Renal cortical epithelial cell (primary cell): Measurements from ENCODE around the gene ADCK2. TPM values are rescaled to one million over a fixed set of nuclear protein-coding genes. Genes with fewer than 3 reads are reported as not detected.
"Not testable (repeated sequence)": the region's sequence is repeated elsewhere in the genome, so short reads cannot be mapped to it uniquely, and the experiment has no call there.

Experiments used
- DNase-seq: peaks from one replicate; pipeline ENCODE4 v3.0.0-alpha.2; 2011; ENCODE audit warnings: low read depth
- total RNA-seq: library from RNA; depleted of rRNA; stranded (reverse); fragments of >200 nt; gene quantifications from 2 replicates; pipeline ENCODE4 v1.2.3, GENCODE V29; 2014

Gene ADCK2
- total RNA-seq, 1 donor from 2014 or later = 19.4 TPM

DNA sequence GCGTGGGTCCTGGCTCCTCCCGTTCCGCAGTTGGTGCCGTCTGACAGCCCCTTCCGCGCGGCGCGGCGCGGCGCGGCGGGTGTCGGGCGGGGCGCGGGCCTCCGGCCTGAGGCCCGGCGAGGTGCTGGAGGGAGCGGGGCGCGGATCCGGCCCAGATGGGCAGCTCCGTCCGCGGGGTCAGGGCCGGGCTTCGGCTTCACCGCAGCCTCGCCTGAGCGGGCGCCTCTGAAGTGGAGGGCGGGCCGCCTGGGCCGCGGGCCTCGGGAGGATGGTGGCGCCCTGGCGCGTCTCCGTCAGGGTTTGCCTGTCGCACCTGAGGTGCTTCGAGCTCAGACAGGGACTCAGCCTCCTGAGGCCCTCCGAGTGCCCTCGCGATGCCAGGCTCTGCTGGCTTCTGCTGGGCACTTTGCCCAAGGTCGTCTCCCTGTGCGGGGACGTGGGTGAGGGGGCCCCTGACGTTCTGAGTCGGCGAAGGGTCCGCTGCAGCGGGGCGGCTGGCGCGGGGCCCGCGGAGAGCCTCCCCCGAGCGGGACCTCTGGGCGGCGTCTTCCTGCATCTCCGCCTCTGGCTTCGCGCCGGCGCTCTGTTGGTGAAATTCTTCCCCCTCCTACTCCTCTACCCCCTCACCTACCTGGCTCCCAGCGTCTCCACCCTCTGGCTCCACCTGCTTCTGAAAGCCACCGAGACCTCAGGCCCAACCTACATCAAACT, 473 bp downstream of the ADCK2 start:
- no peak for DNase-seq

DNA sequence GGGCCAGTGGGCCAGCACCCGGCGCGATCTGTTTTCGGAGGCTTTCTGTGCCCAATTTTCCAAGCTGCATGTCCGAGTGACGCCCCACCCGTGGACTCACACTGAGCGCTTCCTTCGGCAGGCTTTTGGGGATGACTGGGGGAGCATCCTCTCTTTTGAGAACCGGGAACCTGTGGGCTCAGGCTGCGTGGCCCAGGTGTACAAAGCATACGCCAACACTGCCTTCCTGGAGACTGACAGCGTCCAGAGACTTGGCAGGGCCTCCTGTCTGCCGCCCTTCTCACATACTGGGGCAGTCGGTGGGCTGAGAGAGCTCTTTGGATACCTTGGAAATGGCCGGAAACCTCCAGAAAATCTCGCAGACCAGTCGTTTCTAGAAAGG, 1.0 kb downstream of the ADCK2 start:
- no peak for DNase-seq

DNA sequence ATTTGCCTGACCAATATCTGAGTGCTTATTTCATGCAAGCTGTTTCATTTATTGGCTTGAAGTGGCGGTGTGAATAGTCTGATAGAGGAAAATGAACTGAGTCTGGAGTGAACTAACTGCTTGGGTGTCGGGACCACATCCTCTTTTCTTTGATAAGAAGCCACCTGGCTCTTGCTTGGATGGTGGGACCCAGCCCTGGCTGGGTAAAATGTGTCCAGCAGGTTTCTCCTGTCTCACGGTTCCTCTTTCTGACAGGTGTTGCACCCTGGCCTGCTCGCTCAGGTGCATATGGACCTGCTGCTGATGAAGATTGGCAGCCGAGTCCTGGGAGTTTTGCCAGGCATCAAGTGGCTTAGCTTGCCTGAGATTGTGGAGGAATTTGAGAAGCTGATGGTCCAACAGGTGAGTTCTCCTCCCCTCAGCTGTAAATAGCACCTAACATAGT, 1.6 kb downstream of the ADCK2 start:
- no peak for DNase-seq

GRCh38 chr7:140674899-140675701, 2.4 kb downstream of the ADCK2 start:
- peak; percentile 86 for DNase-seq

DNA sequence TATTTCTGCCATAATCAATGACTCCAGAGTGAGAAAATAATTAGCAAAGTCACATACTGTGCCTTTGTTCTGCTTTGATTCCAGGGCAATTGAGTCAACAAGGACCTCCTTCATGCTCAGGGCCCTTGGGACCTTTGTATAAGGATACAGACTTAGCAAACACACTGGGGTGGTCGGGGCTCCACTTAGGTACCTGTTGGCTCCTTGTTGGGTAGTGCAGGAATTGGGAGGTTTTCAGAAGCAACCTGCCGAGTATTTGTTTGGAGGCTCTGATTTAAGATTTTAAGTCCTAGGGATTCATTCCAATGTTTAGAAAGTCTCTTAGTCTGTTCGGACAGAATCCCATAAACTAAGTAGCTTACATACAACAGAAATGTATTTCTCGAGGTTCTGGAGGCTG, 3.0 kb downstream of the ADCK2 start:
- DNase-seq = no peak

DNA sequence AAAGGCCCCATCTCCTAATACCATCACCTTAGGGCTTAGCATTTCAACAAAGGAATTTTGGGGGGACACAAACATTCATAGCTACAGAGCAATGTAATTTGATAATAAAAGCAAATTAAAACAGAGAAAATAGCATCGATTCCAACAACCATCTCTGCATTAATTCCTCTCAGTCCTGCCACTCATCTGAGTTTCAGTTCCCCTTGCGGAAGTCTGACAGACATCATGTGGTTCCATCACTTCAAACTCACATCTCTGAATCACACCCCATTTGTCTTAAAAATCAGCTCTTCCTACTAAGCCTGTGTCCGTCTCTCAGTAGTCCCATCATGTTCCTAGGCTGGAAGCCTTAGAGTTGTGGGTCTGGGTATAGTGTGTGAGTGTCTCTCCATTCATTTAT, 3.6 kb downstream of the ADCK2 start:
- no peak for DNase-seq

DNA sequence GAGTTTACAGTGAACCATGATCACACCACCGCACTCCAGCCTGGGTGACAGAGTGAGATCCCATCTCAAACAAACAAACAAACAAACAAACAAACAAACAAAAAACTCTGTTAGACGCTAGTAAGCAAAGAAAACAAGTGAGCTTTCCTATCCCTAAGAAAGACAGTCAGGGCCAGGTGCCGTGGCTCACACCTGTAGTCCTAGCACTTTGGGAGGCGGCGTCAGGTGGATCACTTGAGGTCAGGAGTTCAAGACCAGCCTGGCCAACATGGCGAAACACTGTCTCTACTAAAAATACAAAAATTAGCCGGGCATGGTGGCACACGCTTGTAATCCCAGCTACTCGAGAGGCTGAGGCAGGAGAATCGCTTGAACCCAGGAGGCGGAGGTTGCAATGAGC, 4.2 kb downstream of the ADCK2 start:
- DNase-seq = not testable (repeated sequence)

DNA sequence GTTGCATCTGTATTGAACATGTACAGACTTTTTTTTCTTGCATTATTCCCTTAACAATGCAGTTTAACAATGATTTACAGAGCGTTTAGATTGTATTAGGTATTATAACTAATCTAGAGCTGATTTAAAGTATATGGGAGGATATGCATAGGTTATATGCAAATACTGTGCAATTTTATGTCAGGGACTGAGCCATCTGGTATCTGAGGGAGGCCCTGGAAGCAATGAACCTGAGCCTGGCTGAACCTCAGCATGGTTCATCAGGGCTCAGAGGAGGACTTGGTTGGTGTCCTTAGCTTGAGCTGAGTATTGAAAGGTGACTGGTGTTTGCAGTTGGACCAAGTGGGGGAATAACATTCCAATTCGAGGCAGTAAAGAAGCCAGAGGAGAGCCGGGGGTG, 4.8 kb downstream of the ADCK2 start:
- DNase-seq = no peak

GRCh38 chr7:140678081-140678815, 5.5 kb downstream of the ADCK2 start:
- DNase-seq = no peak

GRCh38 chr7:140678816-140679130, 6.0 kb downstream of the ADCK2 start:
- DNase-seq = no peak

DNA sequence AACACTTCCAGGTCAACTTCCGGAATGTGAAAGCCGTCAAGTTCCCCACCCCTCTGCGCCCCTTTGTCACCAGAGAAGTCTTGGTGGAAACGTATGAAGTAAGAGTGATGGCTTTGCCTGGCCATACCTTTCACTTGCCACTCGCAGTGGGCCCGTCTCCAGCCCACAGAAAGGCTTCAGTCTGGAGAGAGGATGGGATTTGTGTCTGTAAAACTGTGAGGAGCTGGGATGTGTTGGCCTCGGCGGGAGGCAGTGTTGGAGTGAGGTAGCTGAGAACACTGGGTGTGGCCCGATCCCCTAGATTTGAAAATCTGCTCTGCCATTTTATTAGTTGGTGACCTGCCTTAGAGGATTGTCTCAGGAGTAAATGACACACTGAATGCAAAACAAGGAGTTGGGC, 6.4 kb downstream of the ADCK2 start:
- DNase-seq = no peak

GRCh38 chr7:140680886-140681285, 8.1 kb downstream of the ADCK2 start:
- DNase-seq = no peak

DNA sequence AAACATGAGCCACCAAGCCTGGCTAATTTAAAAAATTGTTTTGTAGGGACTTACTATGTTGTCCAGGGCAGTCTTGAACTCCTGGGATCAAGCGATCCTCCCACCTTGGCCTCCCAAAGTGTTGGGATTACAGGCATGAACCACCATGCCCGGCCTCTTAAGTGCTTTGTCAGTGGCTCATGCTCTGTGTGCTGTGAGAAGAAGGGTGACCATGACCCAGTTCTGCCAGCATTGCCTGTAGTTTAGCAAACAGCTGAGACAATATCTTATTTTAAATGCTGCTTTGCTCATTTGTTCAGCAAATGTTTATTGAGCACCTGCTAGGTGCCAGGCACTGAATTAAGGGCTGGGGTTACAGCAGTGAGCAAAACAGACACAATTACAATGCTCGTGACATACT, 9.0 kb downstream of the ADCK2 start:
- no peak for DNase-seq

DNA sequence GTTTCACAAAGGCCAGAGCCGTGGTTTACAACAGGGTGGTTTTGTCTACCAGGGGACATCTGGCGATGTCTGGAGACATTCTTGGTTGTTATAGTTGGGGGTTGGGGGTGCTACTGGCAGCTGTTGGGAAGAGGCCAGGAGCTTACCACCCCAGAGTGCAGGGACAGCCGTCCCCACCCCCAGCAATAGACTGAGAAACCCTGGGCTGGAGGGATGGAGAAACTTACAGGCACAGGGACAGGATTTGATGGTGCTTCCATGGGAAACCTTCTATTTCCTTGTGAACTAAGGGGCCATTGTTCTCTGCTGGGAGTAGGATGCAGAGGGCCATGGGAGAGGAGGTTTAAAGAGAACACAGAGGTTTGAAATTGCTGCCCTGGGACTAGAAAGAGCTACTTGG, 10.9 kb downstream of the ADCK2 start:
- DNase-seq = no peak

DNA sequence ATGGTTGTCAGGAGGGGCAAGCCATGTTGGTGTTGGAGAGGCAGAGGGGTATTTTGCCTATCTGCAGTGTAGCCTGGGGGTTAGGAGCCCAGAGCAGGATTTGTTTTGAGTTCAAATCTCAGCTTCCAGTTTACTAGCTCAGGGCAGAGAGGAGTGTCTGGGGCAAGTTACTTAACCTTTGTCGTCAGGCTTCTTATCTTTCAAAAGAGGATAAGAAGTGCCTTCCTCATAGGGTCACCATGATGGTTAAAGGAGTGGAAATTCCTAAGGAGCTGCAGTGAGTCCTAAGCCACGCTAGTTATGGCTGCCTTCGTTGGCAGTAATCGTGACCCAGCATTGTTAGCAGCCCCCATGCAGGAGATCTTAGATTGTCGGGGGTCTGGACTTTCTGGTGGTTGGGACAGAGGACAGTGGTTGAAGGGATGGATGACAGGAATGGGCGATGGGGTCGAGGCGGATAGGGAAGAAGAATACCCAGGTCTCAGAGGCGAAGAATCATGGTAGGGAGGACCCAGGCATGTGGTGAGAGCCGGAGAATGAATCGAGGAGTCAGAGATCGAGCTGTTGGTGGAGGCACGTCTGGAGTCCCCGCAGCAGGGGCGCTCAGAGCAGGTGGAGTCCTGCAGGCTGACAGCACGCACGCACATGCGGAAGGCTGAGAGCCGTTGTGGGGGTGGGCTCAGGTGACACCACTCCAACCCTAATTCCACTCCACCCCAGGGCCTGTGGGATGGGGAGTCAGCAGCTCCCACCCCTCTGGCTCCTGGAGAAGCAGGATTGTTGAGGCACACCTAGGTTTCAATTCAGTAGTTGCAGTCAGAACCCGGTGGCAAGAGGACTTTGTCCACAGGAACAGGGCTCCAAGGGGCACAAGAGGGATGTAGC, 11.6 kb downstream of the ADCK2 start:
- DNase-seq = no peak

DNA sequence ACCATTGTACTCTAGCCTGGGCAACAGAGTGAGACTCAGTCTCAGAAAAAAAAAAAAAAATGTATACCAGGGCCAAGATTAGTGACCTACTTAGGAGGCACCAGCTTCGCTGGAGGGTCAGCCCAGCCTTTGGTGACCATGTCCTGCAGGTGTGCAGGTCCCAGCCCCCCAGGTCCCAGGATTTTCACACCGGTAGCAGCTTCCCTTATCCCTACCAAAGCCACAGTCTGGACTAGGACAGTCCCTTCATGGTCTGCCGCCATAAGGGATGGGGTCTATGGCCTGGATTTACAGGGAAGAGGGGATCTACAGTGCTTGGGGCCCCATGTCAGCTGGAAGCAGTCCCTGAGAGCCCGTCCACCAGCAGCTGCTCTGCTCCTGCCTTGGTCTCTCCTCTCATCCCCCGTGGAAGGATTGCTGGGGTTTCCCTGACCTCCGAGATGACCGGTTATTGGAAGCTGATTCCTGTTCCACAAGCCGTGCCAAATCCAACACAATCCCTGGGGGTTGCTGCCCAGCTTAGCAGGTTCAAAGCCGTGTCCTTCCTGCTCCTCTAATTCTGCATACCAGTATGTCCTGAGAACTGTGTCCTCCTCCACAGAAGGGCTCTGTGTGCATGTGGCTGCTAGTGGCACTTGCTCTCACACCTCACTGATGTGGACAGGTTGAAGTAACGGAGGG, 12.8 kb downstream of the ADCK2 start:
- DNase-seq = no peak

DNA sequence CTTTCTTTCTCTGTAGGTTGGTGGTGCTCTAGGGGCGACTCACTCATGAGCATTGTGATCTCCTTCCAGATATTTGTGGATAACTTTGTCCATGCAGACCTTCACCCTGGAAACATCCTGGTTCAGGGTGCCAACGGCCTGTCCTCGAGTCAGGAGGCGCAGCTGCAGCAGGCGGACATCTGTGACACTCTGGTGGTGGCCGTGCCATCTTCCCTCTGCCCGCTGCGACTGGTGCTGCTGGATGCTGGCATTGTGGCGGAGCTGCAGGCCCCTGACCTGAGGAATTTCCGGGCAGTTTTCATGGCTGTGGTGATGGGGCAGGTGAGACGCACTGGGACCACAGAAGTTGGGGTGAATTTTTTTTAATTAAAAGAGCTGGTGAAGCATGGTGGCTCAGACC, 14.2 kb downstream of the ADCK2 start:
- no peak for DNase-seq

DNA sequence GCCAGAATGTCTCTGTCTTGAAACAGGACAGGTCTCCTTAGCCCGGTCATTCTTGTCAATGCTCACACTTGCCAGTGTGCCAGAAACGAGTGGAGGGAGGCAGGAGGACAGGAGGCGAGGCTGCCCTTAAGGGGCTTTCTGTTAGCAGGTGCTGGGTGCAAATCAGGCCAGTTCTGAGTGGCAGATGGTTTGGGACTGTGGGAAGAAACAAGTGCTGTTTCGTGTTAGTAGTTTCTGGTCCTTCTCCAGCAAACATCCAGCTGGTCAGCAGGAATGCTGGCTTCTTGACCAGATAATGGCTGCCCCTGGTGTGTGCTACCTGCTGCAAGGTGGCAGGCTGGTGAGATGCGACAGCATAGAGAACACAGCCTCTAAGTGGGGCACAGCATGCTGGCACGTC, 15.6 kb downstream of the ADCK2 start:
- DNase-seq = no peak

DNA sequence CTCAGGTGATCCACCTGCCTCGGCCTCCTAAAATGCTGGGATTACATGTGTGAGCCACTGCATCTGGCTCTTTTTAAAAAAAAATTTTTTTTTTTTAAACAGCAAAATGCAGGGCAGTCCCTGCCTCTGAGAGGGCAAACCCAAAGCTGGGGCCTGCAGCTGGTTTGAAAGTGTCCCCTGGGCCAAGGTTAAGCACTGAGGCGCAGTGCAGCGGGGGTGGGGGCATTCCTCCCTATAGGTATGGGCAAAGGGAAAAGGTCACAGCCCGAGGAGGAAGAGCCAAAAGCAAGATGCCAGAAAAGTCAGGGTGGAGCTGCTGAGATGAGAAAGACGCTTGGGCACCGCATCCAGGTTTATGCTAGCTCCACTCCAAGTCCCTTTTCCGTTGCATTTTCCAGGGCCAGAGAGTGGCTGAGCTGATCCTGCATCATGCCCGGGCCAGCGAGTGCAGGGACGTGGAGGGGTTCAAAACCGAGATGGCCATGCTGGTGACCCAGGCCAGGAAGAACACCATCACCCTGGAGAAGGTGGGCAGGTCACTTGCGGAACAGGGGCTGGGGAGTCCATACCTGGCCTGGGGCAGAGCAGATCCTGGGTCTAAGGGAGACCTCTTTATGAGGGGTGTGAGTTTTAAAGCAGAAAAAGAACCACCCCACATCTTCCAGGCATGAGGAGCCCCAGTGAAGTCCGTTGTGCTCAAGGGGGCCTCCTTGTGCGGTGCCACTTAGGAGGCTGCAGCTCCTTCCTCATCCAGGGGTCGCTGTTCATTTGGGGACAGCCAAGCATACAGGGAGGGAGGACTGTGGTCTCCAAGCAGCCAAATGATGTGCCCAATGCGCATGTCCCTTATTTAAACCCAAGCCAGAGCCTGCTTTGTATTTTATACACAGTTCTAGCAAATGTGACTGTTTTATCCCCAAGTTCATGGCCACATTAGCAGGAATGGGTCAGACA, 16.7 kb downstream of the ADCK2 start:
- DNase-seq = no peak

DNA sequence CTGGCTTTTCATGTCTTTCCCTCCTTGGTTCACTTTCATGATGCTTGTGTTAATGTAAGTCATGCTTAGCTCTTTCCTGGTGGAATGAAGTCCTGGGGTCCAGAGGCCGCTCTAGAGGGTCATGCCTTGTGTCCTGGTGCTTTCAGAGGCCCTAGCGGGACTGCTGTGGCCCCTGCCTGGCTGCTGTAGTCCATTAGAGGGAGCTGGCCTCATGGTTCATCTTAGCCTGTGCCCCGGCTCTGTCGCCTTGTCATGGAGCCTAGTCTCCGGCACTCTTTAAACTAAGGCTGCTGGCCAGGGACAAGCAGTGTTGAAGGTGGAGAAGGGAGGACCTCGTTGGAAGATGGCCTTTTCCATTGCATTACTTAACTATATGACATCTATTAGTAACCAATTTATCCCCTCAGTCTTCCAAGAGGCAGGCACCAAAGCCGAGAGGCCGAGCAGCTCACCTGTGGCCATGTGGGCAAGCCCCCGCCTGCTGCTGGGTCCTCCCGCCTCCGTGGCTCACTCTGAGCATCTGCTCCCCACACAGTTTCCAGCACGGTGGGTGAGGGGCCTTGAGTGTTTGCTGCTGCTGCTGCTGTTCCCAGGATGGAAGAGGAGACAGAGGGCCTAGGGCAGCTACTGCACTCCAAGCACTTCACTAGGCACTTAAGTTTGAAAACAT, 18.8 kb downstream of the ADCK2 start:
- DNase-seq = no peak
